Uterus (tissue), 4 donors: Measurements from ENCODE around the gene NOTO. TPM values are rescaled to one million over a fixed set of nuclear protein-coding genes. Genes with fewer than 3 reads are reported as not detected.

Experiments
- DNase-seq, 2 donors: peaks; one replicate each; pipeline ENCODE4 v3.0.0-alpha.2; 2019 to 2020
- H3K27ac ChIP-seq, 2 donors: fragments of 200-600 bp; sonication (generic); 1 replicate in 1 of 2; 2 replicates in 1 of 2; pipeline ENCODE4 v1.5.1; 2016 to 2018
- H3K27me3 ChIP-seq, 2 donors: fragments of 200-600 bp; sonication (generic); one replicate each; pipeline ENCODE4 v1.5.1; 2018 to 2019; ENCODE audit warnings: control low read depth in 1 of 2
- H3K36me3 ChIP-seq, 2 donors: fragments of 200-600 bp; sonication (generic); one replicate each; pipeline ENCODE4 v1.5.1; 2019; ENCODE audit warnings: control low read depth in 1 of 2
- H3K4me1 ChIP-seq, 2 donors: fragments of 200-600 bp; sonication (generic); one replicate each; pipeline ENCODE4 v1.5.1; 2018 to 2019; ENCODE audit warnings: control low read depth in 1 of 2
- H3K4me3 ChIP-seq, 2 donors: fragments of 200-600 bp; sonication (generic); 1 replicate in 1 of 2; 2 replicates in 1 of 2; pipeline ENCODE4 v1.5.1; 2018 to 2019; ENCODE audit warnings: mild to moderate bottlenecking in 1 of 2
- H3K9me3 ChIP-seq, 2 donors: fragments of 200-600 bp; sonication (generic); one replicate each; pipeline ENCODE4 v1.5.1; 2019; ENCODE audit warnings: control low read depth in 1 of 2
- POLR2A ChIP-seq, 2 donors: fragments of 450-650 bp; IDR thresholded peaks; one replicate each; pipeline ENCODE4 v1.6.1; 2016; ENCODE audit warnings: antibody characterized with exemption in 2 of 2, mild to moderate bottlenecking in 1 of 2, moderate library complexity in 1 of 2
- intact Hi-C: fragments of 100-400 bp; cut with DNase I; formaldehyde crosslinking; loops from one replicate; pipeline ENCODE4 v1.15.1; 2023; ENCODE audit warnings: low total_unique reads
- total RNA-seq, 4 donors: library from RNA; depleted of rRNA in 3 of 4; stranded (reverse); fragments of >200 nt in 3 of 4; gene quantifications; one replicate each; pipeline versions ENCODE4 v1.1.0 to v1.2.4, GENCODE V29; 2014 to 2023
- TF ChIP-seq, protein P1 (sequence below), 4 experiments: fragments of 200-600 bp in 2 of 4; fragments of 450-650 bp in 2 of 4; sonication (generic) in 2 of 4; IDR thresholded peaks; one replicate each; pipeline ENCODE4 v1.5.1; 2016 to 2019; ENCODE audit warnings: antibody characterized with exemption in 4 of 4, mild to moderate bottlenecking in 2 of 4, moderate library complexity in 1 of 4
- donor health status: DM: yes; HTN: yes; CAD: no.

The NOTO gene
- total RNA-seq, 4 donors from 2014 or later: not detected

GRCh38 chr2:73214120-73215035 lies 12.0 kb downstream of the NOTO start, which contains the start of gene SMYD5:
Gene SMYD5, plus strand, starts transcription at chr2:73214245. Its CDS starts 22 bp downstream, at chr2:73214267.
- peak; percentile 27 to 54 for TF ChIP-seq POLR2A (IDR thresholded peaks at IDR 0.05)
- TF ChIP-seq, protein P1, sequence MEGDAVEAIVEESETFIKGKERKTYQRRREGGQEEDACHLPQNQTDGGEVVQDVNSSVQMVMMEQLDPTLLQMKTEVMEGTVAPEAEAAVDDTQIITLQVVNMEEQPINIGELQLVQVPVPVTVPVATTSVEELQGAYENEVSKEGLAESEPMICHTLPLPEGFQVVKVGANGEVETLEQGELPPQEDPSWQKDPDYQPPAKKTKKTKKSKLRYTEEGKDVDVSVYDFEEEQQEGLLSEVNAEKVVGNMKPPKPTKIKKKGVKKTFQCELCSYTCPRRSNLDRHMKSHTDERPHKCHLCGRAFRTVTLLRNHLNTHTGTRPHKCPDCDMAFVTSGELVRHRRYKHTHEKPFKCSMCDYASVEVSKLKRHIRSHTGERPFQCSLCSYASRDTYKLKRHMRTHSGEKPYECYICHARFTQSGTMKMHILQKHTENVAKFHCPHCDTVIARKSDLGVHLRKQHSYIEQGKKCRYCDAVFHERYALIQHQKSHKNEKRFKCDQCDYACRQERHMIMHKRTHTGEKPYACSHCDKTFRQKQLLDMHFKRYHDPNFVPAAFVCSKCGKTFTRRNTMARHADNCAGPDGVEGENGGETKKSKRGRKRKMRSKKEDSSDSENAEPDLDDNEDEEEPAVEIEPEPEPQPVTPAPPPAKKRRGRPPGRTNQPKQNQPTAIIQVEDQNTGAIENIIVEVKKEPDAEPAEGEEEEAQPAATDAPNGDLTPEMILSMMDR (IDR thresholded peaks at IDR 0.05): no peak
- intact Hi-C loops: no loop called here
- no peaks in the 10 kb centered on the region for H3K9me3 ChIP-seq
- H3K27ac ChIP-seq: peak within 1 kb of the TSS; percentile 62 to 75
- DNase-seq: peak; percentile 83 to 89
- peak within 1 kb of the TSS; percentile 72 to 87 for H3K4me3 ChIP-seq
- H3K4me1 ChIP-seq: no peaks in the 10 kb centered on the region
- no peaks in the 10 kb centered on the region for H3K27me3 ChIP-seq
- no peaks in the 10 kb centered on the region for H3K36me3 ChIP-seq

GRCh38 chr2:73215254-73215653 lies 12.9 kb downstream of the NOTO start:
- no peaks in the 10 kb centered on the region for H3K27me3 ChIP-seq

DNA sequence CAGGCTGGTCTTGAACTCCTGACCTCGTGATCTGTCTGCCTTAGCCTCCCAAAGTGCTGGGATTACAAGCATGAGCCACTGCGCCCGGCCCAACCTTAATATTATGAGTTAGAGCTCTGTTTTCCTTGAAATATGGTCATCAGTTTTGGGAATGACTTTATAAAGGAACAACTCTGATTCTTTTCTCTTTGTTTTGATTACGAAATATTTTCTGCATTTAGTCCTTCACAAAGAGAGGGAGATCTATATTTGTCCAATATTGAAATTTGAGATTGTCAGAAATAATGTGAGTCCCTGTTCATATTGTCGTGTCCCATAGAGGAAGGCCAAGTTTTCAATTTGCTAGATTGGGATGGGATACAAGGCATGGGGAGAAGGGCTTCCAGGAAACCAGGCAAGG lies 14.8 kb downstream of the NOTO start:
- Histone ChIP-seq H3K27me3 (no peaks in the 10 kb centered on the region), H3K4me3 (no peak overlapping the region), H3K27ac (no peak overlapping the region), H3K36me3 (no peaks in the 10 kb centered on the region), H3K4me1 (no peaks in the 10 kb centered on the region), H3K9me3 (no peaks in the 10 kb centered on the region)
- no peak for DNase-seq
- intact Hi-C loops: no loop called here
- TF ChIP-seq, protein P1 (IDR thresholded peaks at IDR 0.05): no peak
- no peak for TF ChIP-seq POLR2A (IDR thresholded peaks at IDR 0.05)

More at GRCh38 chr2:73215254-73215653, 12.9 kb downstream of the NOTO start:
- Histone ChIP-seq H3K27ac (no peak overlapping the region), H3K36me3 (no peaks in the 10 kb centered on the region), H3K4me3 (peak overlapping the region in 1 of 2 donors; percentile 72), H3K9me3 (no peaks in the 10 kb centered on the region), H3K4me1 (no peaks in the 10 kb centered on the region)
- DNase-seq: no peak
- intact Hi-C loops: no loop called here
- no peak for TF ChIP-seq POLR2A (IDR thresholded peaks at IDR 0.05)
- TF ChIP-seq, protein P1 (IDR thresholded peaks at IDR 0.05): no peak

- Histone ChIP-seq H3K36me3 (no peaks in the 10 kb centered on the region), H3K9me3 (no peaks in the 10 kb centered on the region), H3K27me3 (no peaks in the 10 kb centered on the region), H3K27ac (no peak overlapping the region), H3K4me1 (no peaks in the 10 kb centered on the region), H3K4me3 (no peak overlapping the region)
- no peak for DNase-seq
- TF ChIP-seq, protein P1 (IDR thresholded peaks at IDR 0.05): no peak
- no peak for TF ChIP-seq POLR2A (IDR thresholded peaks at IDR 0.05)
- intact Hi-C loops: no loop called here
These were observed 15.5 kb downstream of the NOTO start for GRCh38 chr2:73217826-73218225.

GRCh38 chr2:73218298-73218697 lies 15.9 kb downstream of the NOTO start:
- Histone ChIP-seq H3K4me3 (no peak overlapping the region), H3K36me3 (no peaks in the 10 kb centered on the region), H3K27me3 (no peaks in the 10 kb centered on the region), H3K9me3 (no peaks in the 10 kb centered on the region), H3K27ac (no peak overlapping the region), H3K4me1 (no peaks in the 10 kb centered on the region)
- TF ChIP-seq, protein P1 (IDR thresholded peaks at IDR 0.05): no peak
- no peak for TF ChIP-seq POLR2A (IDR thresholded peaks at IDR 0.05)
- intact Hi-C loops: no loop called here
- no peak for DNase-seq
